GM19324 (cell line): ENCODE data around the gene GINM1.

ENCODE experiments used
- ATAC-seq: cut with Tn5 transposase; IDR thresholded peaks from one replicate; pipeline ENCODE4 v1.9.1; 2021; ENCODE audit warnings: mild to moderate bottlenecking, moderate library complexity; ENCODE audit not compliant: unreplicated experiment, low FRiP score

GINM1 gene

DNA sequence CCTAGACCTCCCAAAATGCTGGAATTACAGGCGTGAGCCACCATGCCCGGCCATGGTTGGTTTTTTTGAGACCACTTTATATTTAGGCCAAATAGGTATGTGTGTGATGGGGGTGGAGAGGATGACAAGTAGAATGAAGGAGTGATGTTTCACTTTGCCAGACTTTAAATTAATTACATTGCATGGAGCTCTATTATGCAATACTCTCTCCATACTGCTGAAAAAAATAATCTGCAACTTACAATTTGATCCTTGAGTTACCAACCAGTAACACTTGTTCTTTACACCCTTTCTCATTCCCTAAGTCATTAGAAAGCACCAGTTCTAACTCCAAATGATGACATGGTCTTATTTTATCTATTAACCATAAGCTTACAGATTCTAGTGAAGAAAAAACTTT lies 26.8 kb downstream of the GINM1 start:
- ATAC-seq = no peak

DNA sequence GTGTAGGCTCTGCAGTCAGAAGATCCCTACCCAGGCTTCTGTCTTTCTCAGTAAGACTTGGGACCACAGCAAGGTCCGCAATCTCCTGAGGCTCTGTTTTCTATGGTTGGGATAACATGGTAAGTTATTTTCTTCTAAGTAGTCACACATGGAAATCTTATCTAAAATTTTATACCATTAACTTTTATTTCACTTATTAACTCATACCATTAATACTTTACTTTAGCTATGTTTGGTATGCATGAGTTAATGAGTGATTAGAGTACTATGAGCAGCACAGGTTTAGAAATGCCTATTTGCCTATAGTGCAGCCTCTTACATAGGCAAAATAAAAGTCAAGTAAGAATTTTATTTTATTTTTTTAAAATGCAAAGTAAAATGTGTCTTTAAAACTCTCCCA lies 27.2 kb downstream of the GINM1 start:
- no peak for ATAC-seq

DNA sequence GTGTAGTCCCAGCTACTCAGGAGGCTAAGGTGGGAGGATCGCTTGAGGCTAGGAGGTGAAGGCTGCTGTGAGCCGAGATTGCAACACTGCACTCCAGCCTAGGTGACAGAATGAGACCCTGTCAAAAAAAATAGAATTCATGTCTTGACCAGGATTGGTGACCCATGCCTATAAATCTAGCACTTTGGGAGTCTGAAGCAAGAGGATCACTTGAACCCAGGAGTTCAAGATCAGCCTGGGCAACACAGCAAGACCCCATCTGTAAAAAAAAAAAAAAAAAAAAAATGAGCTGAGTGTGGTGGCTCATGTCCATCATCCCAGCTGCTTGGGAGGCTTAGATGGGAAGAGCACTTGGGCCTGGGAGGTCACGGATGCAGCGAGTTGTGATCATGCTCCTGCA lies 34.3 kb downstream of the GINM1 start:
- no peak for ATAC-seq

DNA sequence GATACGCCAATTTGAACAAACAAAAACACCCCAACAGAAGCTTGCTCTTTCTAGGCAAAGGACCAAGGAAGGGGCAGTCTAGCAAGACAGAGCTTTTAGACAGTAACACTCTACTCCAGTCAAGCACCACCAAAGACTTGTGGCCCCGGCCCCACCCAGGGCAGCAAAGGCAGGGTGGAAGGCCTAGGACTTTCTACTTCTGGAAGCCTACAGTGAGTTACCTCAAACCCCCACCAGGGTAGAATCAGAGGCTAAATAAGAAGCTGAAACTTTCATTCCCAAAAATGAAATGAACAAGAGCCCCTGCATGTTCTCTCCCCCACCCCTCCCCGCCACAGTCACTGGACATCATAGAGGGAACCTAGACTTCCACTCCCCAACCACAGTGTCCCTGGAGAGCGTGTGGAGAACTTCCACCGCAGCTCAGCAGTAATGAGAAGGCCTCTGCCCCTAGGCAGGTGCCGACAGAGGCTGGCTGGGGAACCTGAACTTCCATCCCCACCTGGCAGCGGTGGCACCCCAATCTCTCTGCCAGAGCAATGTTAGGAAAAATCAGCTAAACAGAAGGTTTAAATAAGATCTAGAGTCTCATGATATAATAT lies 42.3 kb downstream of the GINM1 start:
- no peak for ATAC-seq

DNA sequence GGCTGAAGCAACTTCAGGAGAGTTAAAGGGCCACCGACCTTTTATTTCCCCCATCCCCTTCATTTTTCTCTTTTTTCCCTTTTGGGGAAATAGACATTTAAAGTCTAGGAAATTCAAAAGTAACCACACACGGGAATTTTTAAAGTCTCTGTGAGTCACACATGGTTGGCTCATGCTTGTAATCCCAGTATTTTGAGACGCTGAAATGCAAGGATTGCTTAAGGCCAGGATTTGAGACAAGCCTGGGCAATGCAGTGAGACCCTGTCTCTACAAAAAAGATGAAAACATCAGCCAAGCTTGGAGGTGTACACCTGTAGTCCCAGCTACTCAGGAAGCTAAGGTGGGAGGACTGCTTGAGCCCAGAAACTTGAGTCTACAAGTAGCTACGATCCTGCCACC lies 48.2 kb downstream of the GINM1 start:
- no peak for ATAC-seq

DNA sequence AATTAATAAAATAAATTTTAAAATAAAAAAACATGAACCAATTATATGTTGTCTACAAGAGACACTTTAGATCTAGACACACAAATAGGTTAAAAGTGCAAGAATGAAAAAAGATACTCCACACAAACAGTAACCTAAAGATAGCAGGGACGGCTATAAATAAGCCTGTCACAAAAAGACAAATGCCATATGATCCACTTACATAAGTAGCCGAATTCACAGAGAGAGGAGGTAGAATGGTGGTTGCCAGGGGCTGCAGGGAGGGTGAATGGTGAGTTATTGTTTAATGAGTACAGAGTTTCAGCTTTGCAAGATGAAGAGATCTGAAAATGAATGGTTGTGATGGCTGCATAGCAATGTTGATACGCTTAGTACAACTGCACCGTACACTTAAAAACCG lies 49.6 kb downstream of the GINM1 start:
- no peak for ATAC-seq

DNA sequence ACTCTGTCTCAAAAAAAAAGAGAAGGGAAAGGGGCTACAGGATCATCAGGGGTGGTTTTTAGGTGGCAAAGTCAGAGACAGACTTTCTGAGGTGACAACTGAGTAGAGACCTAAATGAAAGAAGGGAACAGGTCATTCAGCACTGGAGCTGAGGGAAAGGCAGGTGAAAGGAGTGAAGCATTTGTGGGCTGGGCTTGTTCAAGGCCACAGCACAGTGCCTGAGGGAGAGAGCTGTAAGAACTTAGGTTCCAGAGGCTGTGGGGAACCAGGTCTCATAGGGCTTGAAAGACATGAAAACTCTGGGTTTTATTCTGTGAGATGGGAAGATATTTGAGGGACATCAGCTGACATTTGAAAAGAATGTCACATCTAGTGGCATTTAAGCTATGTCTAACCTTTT lies 61.5 kb downstream of the GINM1 start:
- no peak for ATAC-seq

DNA sequence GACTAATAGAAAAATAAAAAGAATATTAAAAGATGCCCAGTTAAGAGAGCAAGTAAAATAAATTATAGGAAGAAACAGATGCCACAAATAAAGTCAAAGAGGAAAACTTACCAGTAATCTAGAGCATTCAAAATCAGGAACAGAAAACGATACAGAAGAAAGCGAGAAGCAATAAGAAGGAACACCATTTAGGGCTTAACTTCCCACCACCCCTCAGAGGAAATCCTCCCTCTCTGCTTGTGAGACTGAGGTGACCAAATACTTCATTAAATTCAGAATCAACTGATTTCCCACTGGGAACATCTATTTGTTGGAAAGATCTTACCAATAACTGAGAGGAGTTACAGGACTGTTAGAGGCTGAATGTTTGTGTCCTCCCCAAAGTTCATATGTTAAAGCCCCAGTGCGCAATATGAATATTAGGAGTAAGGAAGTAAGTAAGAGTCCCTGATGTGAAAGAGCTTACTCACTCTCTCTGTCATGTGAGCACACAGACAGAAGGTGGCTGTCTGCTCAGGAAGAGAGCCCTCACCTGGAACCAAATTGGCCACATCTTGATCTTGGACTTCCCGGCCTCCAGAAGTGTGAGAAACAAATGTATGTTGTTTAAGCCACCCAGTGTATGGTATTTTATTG lies 62.8 kb downstream of the GINM1 start:
- no peak for ATAC-seq

DNA sequence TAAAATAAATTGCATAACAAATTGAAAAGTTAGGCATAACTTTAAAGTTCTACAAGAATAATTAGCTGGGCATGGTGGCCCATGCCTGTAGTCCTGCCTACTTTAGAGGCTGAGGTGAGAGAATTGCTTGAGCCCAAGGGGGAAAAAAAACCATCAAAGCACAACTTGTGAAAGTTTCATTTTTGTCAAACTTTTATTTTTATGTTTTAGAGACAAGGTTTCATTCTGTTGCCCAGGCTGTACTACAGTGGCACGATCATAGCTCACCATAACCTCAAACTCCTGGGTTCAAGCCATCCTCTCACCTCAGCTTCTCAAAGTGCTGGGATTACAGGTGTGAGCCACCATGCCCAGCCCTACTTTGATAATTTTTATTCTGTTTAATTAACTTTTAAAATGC lies 68.1 kb downstream of the GINM1 start:
- no peak for ATAC-seq

DNA sequence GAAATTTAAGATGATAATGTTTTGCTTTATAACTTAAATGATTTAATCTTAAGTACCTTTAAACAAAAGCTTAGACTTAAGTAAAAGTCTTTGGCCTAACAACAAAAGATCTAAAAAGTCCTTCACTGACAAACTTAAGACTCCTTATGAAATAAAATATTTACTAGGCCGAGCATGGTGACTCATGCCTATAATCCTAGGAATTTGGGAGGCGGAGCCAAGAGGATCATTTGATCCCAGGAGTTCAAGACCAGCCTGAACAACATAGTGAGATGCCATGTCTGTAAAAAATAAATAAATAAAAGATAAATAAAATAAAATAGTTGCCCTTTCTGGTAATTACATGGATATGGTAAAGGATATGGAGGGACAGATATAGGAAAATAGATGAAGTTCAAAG lies 69.9 kb downstream of the GINM1 start:
- ATAC-seq = no peak
